Left lung (tissue), 10 donors: ENCODE data around the gene NR0B1. TPM values are rescaled to one million over a fixed set of nuclear protein-coding genes. Genes with fewer than 3 reads are reported as not detected.

Source experiments
- ATAC-seq: fragments of 200-7000 bp; cut with Tn5 transposase; one replicate; pipeline ENCODE4 v1.9.1; 2020; ENCODE audit warnings: moderate library complexity
- DNase-seq, 4 donors: peaks; one replicate each; pipeline ENCODE4 v3.0.0-alpha.2; 2013 to 2020
- H3K27ac ChIP-seq, 2 donors: fragments of 200-600 bp; sonication (generic) in 1 of 2; one replicate each; pipeline versions ENCODE4 v1.5.0 to v1.8.0; 2020 to 2021
- H3K27me3 ChIP-seq, 2 donors: fragments of 200-600 bp; sonication (generic) in 1 of 2; one replicate each; pipeline versions ENCODE4 v1.5.0 to v1.8.0; 2020 to 2021
- H3K36me3 ChIP-seq, 2 donors: fragments of 200-600 bp; sonication (generic) in 1 of 2; one replicate each; pipeline versions ENCODE4 v1.5.0 to v1.8.0; 2020 to 2021
- H3K4me1 ChIP-seq, 2 donors: fragments of 200-600 bp; one replicate each; pipeline ENCODE4 v1.8.0; 2021
- H3K4me3 ChIP-seq, 2 donors: fragments of 200-600 bp; sonication (generic) in 1 of 2; one replicate each; pipeline versions ENCODE4 v1.5.0 to v1.8.0; 2020 to 2021; ENCODE audit warnings: mild to moderate bottlenecking in 1 of 2
- H3K9me3 ChIP-seq, 2 donors: fragments of 200-600 bp; sonication (generic) in 1 of 2; one replicate each; pipeline versions ENCODE4 v1.5.0 to v1.8.0; 2020 to 2021
- CTCF ChIP-seq, 2 donors: fragments of 200-600 bp; sonication (generic) in 1 of 2; IDR thresholded peaks; one replicate each; pipeline versions ENCODE4 v1.5.0 to v1.8.0; 2021; ENCODE audit warnings: antibody characterized with exemption in 2 of 2
- intact Hi-C, 2 donors: fragments of 100-400 bp; cut with DNase I; formaldehyde crosslinking; loops; one replicate each; pipeline versions ENCODE4 v1.11.2 to v1.14.2; 2022
- polyA plus RNA-seq, 6 donors: library from polyadenylated mRNA; unstranded; fragments of 120-200 nt; gene quantifications; one replicate each; pipeline ENCODE4 v1.2.1, GENCODE V29; 2013; ENCODE audit not compliant: insufficient read length in 6 of 6
- total RNA-seq, 2 donors: library from RNA; stranded (reverse); fragmentation: NEBNext Ultra II Directional; extraction: Animal tissue kit (Norgen Biotek cat#: 25700); gene quantifications; one replicate each; pipeline ENCODE4 v1.2.1, GENCODE V29; 2021
- donor health status: DM: no; HTN: yes; CAD: no.
- donor health status: DM: no; HTN: no; CAD: no.

Gene NR0B1
- total and polyA plus RNA-seq, 8 donors: 0.15 to 1.3 (median 0.34) TPM; not detected in 4

- intact Hi-C loops: no loop called here
- no peak for ATAC-seq
- Histone ChIP-seq H3K36me3 (no peaks in the 10 kb centered on the region), H3K27ac (no peak overlapping the region), H3K9me3 (no peaks in the 10 kb centered on the region), H3K4me3 (no peak overlapping the region), H3K4me1 (no peaks in the 10 kb centered on the region), H3K27me3 (no peaks in the 10 kb centered on the region)
- no peak for DNase-seq
- TF ChIP-seq CTCF (IDR thresholded peaks at IDR 0.05): no peak
These were observed 12.6 kb downstream of the NR0B1 start for GRCh38 chrX:30296408-30297254.

GRCh38 chrX:30283456-30284200 is 25.6 kb downstream of the NR0B1 start:
- Histone ChIP-seq H3K4me1 (no peaks in the 10 kb centered on the region), H3K27ac (no peak overlapping the region), H3K9me3 (no peaks in the 10 kb centered on the region), H3K27me3 (peaks cover 0 to 2% of the 10 kb centered on the region in 2 donors), H3K36me3 (no peaks in the 10 kb centered on the region), H3K4me3 (no peak overlapping the region)
- no peak for TF ChIP-seq CTCF (IDR thresholded peaks at IDR 0.05)
- DNase-seq (no peak), ATAC-seq (peak; percentile 62)
- intact Hi-C loops: no loop called here

- TF ChIP-seq CTCF (IDR thresholded peaks at IDR 0.05): no peak
- no peak for DNase-seq
- no peaks in the 10 kb centered on the region for H3K36me3 ChIP-seq
- H3K27ac ChIP-seq: no peak overlapping the region
- intact Hi-C loops: no loop called here
- no peak for ATAC-seq
- H3K4me3 ChIP-seq: no peak overlapping the region
- no peaks in the 10 kb centered on the region for H3K27me3 ChIP-seq
- no peaks in the 10 kb centered on the region for H3K4me1 ChIP-seq
- H3K9me3 ChIP-seq: no peaks in the 10 kb centered on the region
These were observed 26.7 kb downstream of the NR0B1 start for GRCh38 chrX:30282527-30282926.

- intact Hi-C loops: no loop called here
- no peaks in the 10 kb centered on the region for H3K27me3 ChIP-seq
- no peak overlapping the region for H3K4me3 ChIP-seq
- TF ChIP-seq CTCF (IDR thresholded peaks at IDR 0.05): no peak
- DNase-seq (no peak), ATAC-seq (no peak)
- no peaks in the 10 kb centered on the region for H3K4me1 ChIP-seq
- no peaks in the 10 kb centered on the region for H3K36me3 ChIP-seq
- no peaks in the 10 kb centered on the region for H3K9me3 ChIP-seq
- H3K27ac ChIP-seq: no peak overlapping the region
These were observed 28.8 kb downstream of the NR0B1 start for GRCh38 chrX:30280428-30280827.

- no peak for ATAC-seq
- H3K4me1 ChIP-seq: no peaks in the 10 kb centered on the region
- no peaks in the 10 kb centered on the region for H3K9me3 ChIP-seq
- intact Hi-C loops: loop anchor here in 1 of 2 donors (10.0 kb wide), 1 partner anchor 226 kb away; no protein-coding TSS in a partner anchor
- no peak overlapping the region for H3K27ac ChIP-seq
- H3K4me3 ChIP-seq: no peak overlapping the region
- H3K27me3 ChIP-seq: no peaks in the 10 kb centered on the region
- no peaks in the 10 kb centered on the region for H3K36me3 ChIP-seq
- TF ChIP-seq CTCF (IDR thresholded peaks at IDR 0.05): no peak
- DNase-seq: no peak
These were observed 30.8 kb downstream of the NR0B1 start for GRCh38 chrX:30278365-30278764.
